ENCODE measurements around the gene ZNF83. TPM values are rescaled to one million over a fixed set of nuclear protein-coding genes. Genes with fewer than 3 reads are reported as not detected.
A peak's percentile ranks its signal among the peaks of the same experiment; 100 is the strongest.

Gene ZNF83
- total and polyA plus RNA-seq, 2 experiments from 2014 or later = 33.1 to 134 TPM

DNA sequence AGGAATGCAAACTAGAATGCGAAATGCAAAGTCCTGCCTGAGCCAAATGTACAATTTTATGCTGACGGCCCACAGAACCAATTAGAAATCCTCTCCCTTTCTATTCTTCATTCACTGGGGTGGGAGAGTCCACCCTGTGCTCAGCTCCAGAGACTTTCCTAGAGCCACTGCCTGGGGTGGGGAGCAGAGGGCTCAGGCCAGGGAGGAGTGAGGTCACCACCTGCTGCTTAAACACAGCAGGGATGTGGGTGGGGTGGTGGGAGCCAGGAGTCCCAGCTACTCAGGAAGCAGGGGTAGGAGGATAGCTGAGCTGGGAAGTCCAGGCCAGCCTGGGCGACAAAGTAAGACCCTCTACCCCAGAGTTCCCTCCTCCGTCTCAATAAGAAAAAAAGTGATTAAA is 26.9 kb upstream of the ZNF83 start:
- Histone ChIP-seq H3K27ac (peak overlapping the region; percentile 27), H3K36me3 (no peaks in the 10 kb centered on the region), H3K27me3 (no peaks in the 10 kb centered on the region), H3K4me1 (ENCODE audit: low read depth) (peaks cover 5% of the 10 kb centered on the region), H3K4me3 (no peak overlapping the region), H3K9me3 (ENCODE audit: low read depth) (no peaks in the 10 kb centered on the region)
- no peak for DNase-seq (ENCODE audit: low read depth in 1 of 2, low spot score in 1 of 2)
- TF ChIP-seq, protein P1, sequence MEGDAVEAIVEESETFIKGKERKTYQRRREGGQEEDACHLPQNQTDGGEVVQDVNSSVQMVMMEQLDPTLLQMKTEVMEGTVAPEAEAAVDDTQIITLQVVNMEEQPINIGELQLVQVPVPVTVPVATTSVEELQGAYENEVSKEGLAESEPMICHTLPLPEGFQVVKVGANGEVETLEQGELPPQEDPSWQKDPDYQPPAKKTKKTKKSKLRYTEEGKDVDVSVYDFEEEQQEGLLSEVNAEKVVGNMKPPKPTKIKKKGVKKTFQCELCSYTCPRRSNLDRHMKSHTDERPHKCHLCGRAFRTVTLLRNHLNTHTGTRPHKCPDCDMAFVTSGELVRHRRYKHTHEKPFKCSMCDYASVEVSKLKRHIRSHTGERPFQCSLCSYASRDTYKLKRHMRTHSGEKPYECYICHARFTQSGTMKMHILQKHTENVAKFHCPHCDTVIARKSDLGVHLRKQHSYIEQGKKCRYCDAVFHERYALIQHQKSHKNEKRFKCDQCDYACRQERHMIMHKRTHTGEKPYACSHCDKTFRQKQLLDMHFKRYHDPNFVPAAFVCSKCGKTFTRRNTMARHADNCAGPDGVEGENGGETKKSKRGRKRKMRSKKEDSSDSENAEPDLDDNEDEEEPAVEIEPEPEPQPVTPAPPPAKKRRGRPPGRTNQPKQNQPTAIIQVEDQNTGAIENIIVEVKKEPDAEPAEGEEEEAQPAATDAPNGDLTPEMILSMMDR (IDR thresholded peaks at IDR 0.05; ENCODE audit: low read depth, low read length) = no peak

- Histone ChIP-seq H3K27me3 (no peaks in the 10 kb centered on the region), H3K36me3 (no peaks in the 10 kb centered on the region), H3K4me3 (no peak overlapping the region), H3K9me3 (ENCODE audit: low read depth) (no peaks in the 10 kb centered on the region), H3K27ac (peak overlapping the region; percentile 27), H3K4me1 (ENCODE audit: low read depth) (peaks cover 5% of the 10 kb centered on the region)
- DNase-seq (ENCODE audit: low read depth in 1 of 2, low spot score in 1 of 2) = no peak
- TF ChIP-seq, protein P1 (IDR thresholded peaks at IDR 0.05; ENCODE audit: low read depth, low read length) = no peak
Observed at GRCh38 chr19:52664461-52664860, 26.3 kb upstream of the ZNF83 start.

DNA sequence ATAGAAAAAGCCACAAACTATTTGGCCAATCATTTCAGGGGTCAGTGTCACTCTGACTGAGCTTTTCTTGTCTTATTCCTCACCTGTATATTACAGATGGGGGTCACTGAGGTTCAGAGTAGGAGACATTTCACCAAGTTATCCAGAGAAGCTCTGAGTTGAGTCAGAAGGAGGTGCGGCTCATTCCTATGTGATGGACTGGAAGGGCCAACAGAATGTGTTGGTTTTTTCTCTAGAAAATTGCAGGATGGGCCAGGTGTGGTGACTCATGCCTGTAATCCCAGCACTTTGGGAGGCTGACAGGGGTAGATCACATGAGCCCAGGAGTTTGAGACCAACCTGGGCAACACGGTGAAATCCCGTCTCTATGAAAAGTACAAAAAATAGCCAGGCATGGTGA is 24.5 kb upstream of the ZNF83 start:
- H3K4me1 ChIP-seq (ENCODE audit: low read depth) = peaks cover 5% of the 10 kb centered on the region
- no peaks in the 10 kb centered on the region for H3K36me3 ChIP-seq

GRCh38 chr19:52660981-52661380 is 22.8 kb upstream of the ZNF83 start:
- DNase-seq (ENCODE audit: low read depth in 1 of 2, low spot score in 1 of 2) = no peak
- Histone ChIP-seq H3K27me3 (no peaks in the 10 kb centered on the region), H3K4me1 (ENCODE audit: low read depth) (peaks cover 5% of the 10 kb centered on the region), H3K9me3 (ENCODE audit: low read depth) (no peaks in the 10 kb centered on the region), H3K4me3 (no peak overlapping the region), H3K27ac (peak overlapping the region; percentile 48), H3K36me3 (no peaks in the 10 kb centered on the region)
- TF ChIP-seq, protein P1 (IDR thresholded peaks at IDR 0.05; ENCODE audit: low read depth, low read length) = no peak

More for the DNA sequence above, 24.5 kb upstream of the ZNF83 start:
- no peak for DNase-seq (ENCODE audit: low read depth in 1 of 2, low spot score in 1 of 2)
- Histone ChIP-seq H3K27ac (no peak overlapping the region), H3K4me3 (no peak overlapping the region), H3K27me3 (no peaks in the 10 kb centered on the region), H3K9me3 (ENCODE audit: low read depth) (no peaks in the 10 kb centered on the region)
- TF ChIP-seq, protein P1 (IDR thresholded peaks at IDR 0.05; ENCODE audit: low read depth, low read length) = no peak

DNA sequence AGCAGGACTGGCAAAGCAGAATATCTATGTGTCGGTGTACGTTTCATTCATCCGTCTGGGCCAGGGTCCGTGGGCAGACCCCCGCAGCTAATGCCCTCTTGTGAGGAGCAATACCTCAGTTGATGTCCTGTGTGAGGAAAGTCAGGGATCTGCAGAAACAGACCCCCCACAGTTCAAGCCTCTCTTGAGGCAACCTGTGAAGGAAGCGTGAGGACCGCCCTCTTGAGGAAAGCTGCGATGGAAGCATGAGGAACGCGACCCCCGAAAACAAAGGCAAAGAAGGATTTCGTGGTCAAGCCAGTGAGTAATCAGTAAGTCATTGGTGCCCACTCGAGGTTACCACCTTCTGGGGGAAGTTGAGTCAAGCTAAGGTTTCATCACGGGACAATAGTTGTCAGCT is 20.9 kb upstream of the ZNF83 start:
- no peaks in the 10 kb centered on the region for H3K27me3 ChIP-seq
- peaks cover 5% of the 10 kb centered on the region for H3K4me1 ChIP-seq (ENCODE audit: low read depth)
- peaks cover 4% of the 10 kb centered on the region for H3K36me3 ChIP-seq
- H3K9me3 ChIP-seq (ENCODE audit: low read depth) = no peaks in the 10 kb centered on the region
- TF ChIP-seq, protein P1 (IDR thresholded peaks at IDR 0.05; ENCODE audit: low read depth, low read length) = no peak
- DNase-seq (ENCODE audit: low read depth in 1 of 2, low spot score in 1 of 2) = no peak
- no peak overlapping the region for H3K4me3 ChIP-seq
- no peak overlapping the region for H3K27ac ChIP-seq

GRCh38 chr19:52658595-52658994 is 20.4 kb upstream of the ZNF83 start:
- TF ChIP-seq, protein P1 (IDR thresholded peaks at IDR 0.05; ENCODE audit: low read depth, low read length) = no peak
- H3K4me1 ChIP-seq (ENCODE audit: low read depth) = peaks cover 5% of the 10 kb centered on the region
- no peak overlapping the region for H3K4me3 ChIP-seq
- no peak for DNase-seq (ENCODE audit: low read depth in 1 of 2, low spot score in 1 of 2)
- H3K9me3 ChIP-seq (ENCODE audit: low read depth) = no peaks in the 10 kb centered on the region
- peaks cover 6% of the 10 kb centered on the region for H3K36me3 ChIP-seq
- H3K27me3 ChIP-seq = no peaks in the 10 kb centered on the region
- H3K27ac ChIP-seq = no peak overlapping the region

Data from cardiac muscle cell (in vitro differentiated cells and primary cell).